PFSK-1 (cell line): ENCODE measurements around the gene ZNF445.

Source experiments
- POLR2AphosphoS5 ChIP-seq: IDR thresholded peaks from 2 replicates; pipeline ENCODE4 v1.6.1; 2012; ENCODE audit warnings: low read depth, mild to moderate bottlenecking, control low read depth, low read length, moderate library complexity
- REST ChIP-seq, 2 experiments: IDR thresholded peaks; 2 replicates each; pipeline versions ENCODE4 v1.6.1 to v1.8.0; 2011 to 2012; ENCODE audit warnings: low read depth in 2 of 2, low read length in 2 of 2, control low read depth in 1 of 2, inconsistent platforms in 1 of 2, mild to moderate bottlenecking in 1 of 2, moderate library complexity in 1 of 2; ENCODE audit not compliant: insufficient read depth in 1 of 2
- SIN3A ChIP-seq: IDR thresholded peaks from 2 replicates; pipeline ENCODE4 v1.6.1; 2012; ENCODE audit warnings: mild to moderate bottlenecking, low read length, moderate library complexity, borderline replicate concordance; ENCODE audit not compliant: insufficient read depth
- TAF1 ChIP-seq: IDR thresholded peaks from 2 replicates; pipeline ENCODE4 v1.6.1; 2012; ENCODE audit warnings: low read length, control low read depth, borderline replicate concordance; ENCODE audit not compliant: insufficient read depth

DNA sequence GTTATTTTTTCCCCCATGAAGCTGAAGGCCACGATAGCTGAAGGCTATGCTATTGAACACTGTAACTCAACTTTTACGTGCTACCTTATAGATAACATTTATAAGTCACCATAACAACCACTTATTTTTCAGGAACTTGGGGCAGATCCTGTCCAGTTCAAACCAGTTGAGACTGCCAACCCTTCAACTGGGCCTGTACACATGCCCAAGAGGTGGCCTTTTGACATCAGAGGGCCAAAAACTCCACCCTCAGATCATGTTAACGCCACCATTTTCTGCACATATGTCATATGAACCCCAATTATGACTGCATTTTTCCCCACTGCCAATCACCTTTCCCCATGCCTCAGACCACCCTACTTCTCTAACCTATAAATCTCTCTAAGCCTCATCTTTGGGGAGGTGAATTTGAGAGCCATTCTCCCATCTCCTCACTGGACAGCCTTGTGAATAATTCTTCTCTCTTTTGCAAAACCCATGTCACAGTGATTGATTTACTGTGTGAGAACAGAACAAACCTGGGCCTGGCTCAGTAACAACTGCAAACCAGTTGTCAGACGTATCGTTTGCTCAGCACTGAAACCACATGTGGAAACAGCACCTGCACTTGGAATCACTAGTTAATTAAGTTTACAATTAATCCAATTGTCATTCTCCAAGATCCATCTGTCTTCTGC lies 42.5 kb downstream of the ZNF445 start:
- TF ChIP-seq SIN3A (no peak), POLR2AphosphoS5 (no peak), TAF1 (no peak), REST (IDR thresholded peaks at IDR 0.05; ENCODE audit: insufficient read depth in 1 of 2, low read depth in 2 of 2, low read length in 2 of 2) (no peak)
